ENCODE measurements around the gene ST3GAL6. TPM values are rescaled to one million over a fixed set of nuclear protein-coding genes. Genes with fewer than 3 reads are reported as not detected.

ST3GAL6 gene
- total and polyA plus RNA-seq, 2 of the 13 experiments (the other 11 are each of a cell fraction or from before 2014, with no cell fraction given): 17.5 to 23.2 TPM

DNA sequence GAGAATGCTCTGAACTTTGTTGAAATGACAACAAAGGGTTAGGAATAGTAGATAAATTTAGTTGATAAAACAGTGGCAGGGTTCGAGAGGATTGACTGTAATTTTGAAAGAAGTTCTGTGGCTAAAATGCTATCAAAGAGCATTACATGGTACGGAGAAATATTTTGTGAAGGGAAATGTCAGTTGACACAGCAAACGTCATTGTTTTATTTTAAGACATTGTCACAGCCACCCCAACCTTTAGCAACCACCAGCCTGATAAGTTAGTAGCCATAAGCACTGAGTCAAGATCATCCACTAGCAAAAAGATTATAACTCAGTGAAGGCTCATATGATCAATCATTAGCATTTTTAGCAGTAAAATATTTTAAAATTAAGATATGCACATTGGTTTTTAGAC lies 8.7 kb upstream of the ST3GAL6 start (continued):
- no peak for TF ChIP-seq RFX3 (CRISPR knock-in tag; IDR thresholded peaks at IDR 0.05)

GRCh38 chr3:98755601-98756000 lies 7.5 kb upstream of the ST3GAL6 start:
- ChIA-PET POLR2A (no interaction called here), CTCF (ENCODE audit: low intra/inter-chr PET ratio, low total read pairs) (no interaction called here)
- Histone ChIP-seq H3K9me3 (ENCODE audit: low read length) (no peaks in the 10 kb centered on the region), H3K36me3 (replicated peaks in 1 of 2; ENCODE audit: control insufficient read depth in 1 of 2, insufficient read depth in 2 of 2, low read length in 2 of 2) (peaks cover 2 to 9% of the 10 kb centered on the region in 2 experiments; a peak in 4 of 5 replicates), H2AFZ (ENCODE audit: low read length) (no peak overlapping the region), H4K20me1 (ENCODE audit: insufficient read depth, low read length) (no peaks in the 10 kb centered on the region; the same call in 1 of the 2 replicates), H3K27me3 (ENCODE audit: control insufficient read depth in 1 of 2, insufficient read depth in 2 of 2, low read length in 2 of 2) (no peaks in the 10 kb centered on the region), H3K4me1 (ENCODE audit: insufficient read depth, low read length) (peaks cover 9% of the 10 kb centered on the region), H3K4me3 (replicated peaks in 1 of 3; ENCODE audit: insufficient read depth in 1 of 3, low read depth in 2 of 3, low read length in 3 of 3) (no peak overlapping the region), H3K9ac (ENCODE audit: insufficient read depth, low read depth, low read length) (no peak overlapping the region), H3K27ac (ENCODE audit: extremely low read length, insufficient read depth, low read length) (no peak overlapping the region), H3K79me2 (ENCODE audit: insufficient read depth, low read length) (peaks cover 34% of the 10 kb centered on the region), H3K4me2 (ENCODE audit: low read depth, low read length) (no peak overlapping the region)
- in situ Hi-C loops (cut with HindIII; ENCODE audit: extremely low pct_ligation_motif_present, low pct_unique_long_range_greater_than_20kb) (no loop called here), intact Hi-C loops (cut with micrococcal nuclease; ENCODE audit: unreplicated experiment) (no loop called here)
- no TSS peak for BruUV-seq (replicated peaks)
- DNase-seq (ENCODE audit: low spot score): no peak
- 95% methylated on average over 4 of the region's 4 CpGs for WGBS (ENCODE audit: low lambda C conversion rate)
- no peak for FAIRE-seq
- no peak for ATAC-seq
- TF ChIP-seq MTA1 (CRISPR knock-in tag; IDR thresholded peaks at IDR 0.05; ENCODE audit: borderline replicate concordance) (no peak), ZNF225 (CRISPR knock-in tag; IDR thresholded peaks at IDR 0.05) (no peak), ZNF318 (CRISPR knock-in tag; IDR thresholded peaks at IDR 0.05) (no peak), THAP7 (CRISPR knock-in tag; IDR thresholded peaks at IDR 0.05) (no peak), GLI4 (CRISPR knock-in tag; IDR thresholded peaks at IDR 0.05; ENCODE audit: borderline replicate concordance) (no peak), MAFF (IDR thresholded peaks at IDR 0.05; ENCODE audit: low read depth, low read length) (no peak)
- TF ChIP-seq, protein P1, sequence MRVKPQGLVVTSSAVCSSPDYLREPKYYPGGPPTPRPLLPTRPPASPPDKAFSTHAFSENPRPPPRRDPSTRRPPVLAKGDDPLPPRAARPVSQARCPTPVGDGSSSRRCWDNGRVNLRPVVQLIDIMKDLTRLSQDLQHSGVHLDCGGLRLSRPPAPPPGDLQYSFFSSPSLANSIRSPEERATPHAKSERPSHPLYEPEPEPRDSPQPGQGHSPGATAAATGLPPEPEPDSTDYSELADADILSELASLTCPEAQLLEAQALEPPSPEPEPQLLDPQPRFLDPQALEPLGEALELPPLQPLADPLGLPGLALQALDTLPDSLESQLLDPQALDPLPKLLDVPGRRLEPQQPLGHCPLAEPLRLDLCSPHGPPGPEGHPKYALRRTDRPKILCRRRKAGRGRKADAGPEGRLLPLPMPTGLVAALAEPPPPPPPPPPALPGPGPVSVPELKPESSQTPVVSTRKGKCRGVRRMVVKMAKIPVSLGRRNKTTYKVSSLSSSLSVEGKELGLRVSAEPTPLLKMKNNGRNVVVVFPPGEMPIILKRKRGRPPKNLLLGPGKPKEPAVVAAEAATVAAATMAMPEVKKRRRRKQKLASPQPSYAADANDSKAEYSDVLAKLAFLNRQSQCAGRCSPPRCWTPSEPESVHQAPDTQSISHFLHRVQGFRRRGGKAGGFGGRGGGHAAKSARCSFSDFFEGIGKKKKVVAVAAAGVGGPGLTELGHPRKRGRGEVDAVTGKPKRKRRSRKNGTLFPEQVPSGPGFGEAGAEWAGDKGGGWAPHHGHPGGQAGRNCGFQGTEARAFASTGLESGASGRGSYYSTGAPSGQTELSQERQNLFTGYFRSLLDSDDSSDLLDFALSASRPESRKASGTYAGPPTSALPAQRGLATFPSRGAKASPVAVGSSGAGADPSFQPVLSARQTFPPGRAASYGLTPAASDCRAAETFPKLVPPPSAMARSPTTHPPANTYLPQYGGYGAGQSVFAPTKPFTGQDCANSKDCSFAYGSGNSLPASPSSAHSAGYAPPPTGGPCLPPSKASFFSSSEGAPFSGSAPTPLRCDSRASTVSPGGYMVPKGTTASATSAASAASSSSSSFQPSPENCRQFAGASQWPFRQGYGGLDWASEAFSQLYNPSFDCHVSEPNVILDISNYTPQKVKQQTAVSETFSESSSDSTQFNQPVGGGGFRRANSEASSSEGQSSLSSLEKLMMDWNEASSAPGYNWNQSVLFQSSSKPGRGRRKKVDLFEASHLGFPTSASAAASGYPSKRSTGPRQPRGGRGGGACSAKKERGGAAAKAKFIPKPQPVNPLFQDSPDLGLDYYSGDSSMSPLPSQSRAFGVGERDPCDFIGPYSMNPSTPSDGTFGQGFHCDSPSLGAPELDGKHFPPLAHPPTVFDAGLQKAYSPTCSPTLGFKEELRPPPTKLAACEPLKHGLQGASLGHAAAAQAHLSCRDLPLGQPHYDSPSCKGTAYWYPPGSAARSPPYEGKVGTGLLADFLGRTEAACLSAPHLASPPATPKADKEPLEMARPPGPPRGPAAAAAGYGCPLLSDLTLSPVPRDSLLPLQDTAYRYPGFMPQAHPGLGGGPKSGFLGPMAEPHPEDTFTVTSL (CRISPR knock-in tag; IDR thresholded peaks at IDR 0.05; ENCODE audit: borderline replicate concordance): no peak
